HUES48 (cell line): ENCODE measurements around the gene PLIN4.

Source experiments
- H3K27ac ChIP-seq: one replicate; pipeline ENCODE4 v1.7.0; 2013; ENCODE audit warnings: low read depth, low read length, inconsistent platforms
- H3K27me3 ChIP-seq: 2 replicates; pipeline ENCODE4 v1.6.1; 2013; ENCODE audit warnings: mild to moderate bottlenecking, low read length; ENCODE audit not compliant: control insufficient read depth, insufficient read depth
- H3K36me3 ChIP-seq: 2 replicates; pipeline ENCODE4 v1.6.1; 2013; ENCODE audit warnings: low read length; ENCODE audit not compliant: control insufficient read depth, insufficient read depth
- H3K4me1 ChIP-seq: 2 replicates; pipeline ENCODE4 v1.6.1; 2013; ENCODE audit warnings: mild to moderate bottlenecking, low read length; ENCODE audit not compliant: control insufficient read depth, insufficient read depth
- H3K4me3 ChIP-seq: 2 replicates; pipeline ENCODE4 v1.5.1; 2013; ENCODE audit warnings: mild to moderate bottlenecking, low read depth, low read length
- H3K9ac ChIP-seq: 2 replicates; pipeline ENCODE4 v1.6.1; 2013; ENCODE audit warnings: mild to moderate bottlenecking, low read depth, low read length, moderate library complexity
- H3K9me3 ChIP-seq: 2 replicates; pipeline ENCODE4 v1.6.1; 2013; ENCODE audit warnings: low read length; ENCODE audit not compliant: control insufficient read depth, insufficient read depth

Gene PLIN4

GRCh38 chr19:4494691-4495064, 23.6 kb downstream of the PLIN4 start:
- peaks cover 79% of the 10 kb centered on the region for H3K36me3 ChIP-seq
- H3K27ac ChIP-seq = no peak overlapping the region
- H3K9me3 ChIP-seq = no peaks in the 10 kb centered on the region
- H3K4me3 ChIP-seq = no peak overlapping the region
- H3K27me3 ChIP-seq = no peaks in the 10 kb centered on the region
- H3K4me1 ChIP-seq = no peaks in the 10 kb centered on the region
- no peak overlapping the region for H3K9ac ChIP-seq

- Histone ChIP-seq H3K9ac (no peak overlapping the region), H3K36me3 (peaks cover 84% of the 10 kb centered on the region), H3K27me3 (no peaks in the 10 kb centered on the region), H3K4me3 (no peak overlapping the region), H3K27ac (no peak overlapping the region), H3K4me1 (no peaks in the 10 kb centered on the region), H3K9me3 (no peaks in the 10 kb centered on the region)
Measured at GRCh38 chr19:4493929-4494690, 24.2 kb downstream of the PLIN4 start.

GRCh38 chr19:4493104-4493928, 25.0 kb downstream of the PLIN4 start:
- peaks cover 85% of the 10 kb centered on the region for H3K36me3 ChIP-seq
- no peak overlapping the region for H3K27ac ChIP-seq
- H3K4me3 ChIP-seq = no peak overlapping the region
- H3K4me1 ChIP-seq = no peaks in the 10 kb centered on the region
- no peak overlapping the region for H3K9ac ChIP-seq
- no peaks in the 10 kb centered on the region for H3K27me3 ChIP-seq
- H3K9me3 ChIP-seq = no peaks in the 10 kb centered on the region

GRCh38 chr19:4492337-4493103, 25.8 kb downstream of the PLIN4 start:
- Histone ChIP-seq H3K4me1 (no peaks in the 10 kb centered on the region), H3K9me3 (no peaks in the 10 kb centered on the region), H3K27me3 (no peaks in the 10 kb centered on the region), H3K36me3 (peaks cover 81% of the 10 kb centered on the region), H3K4me3 (no peak overlapping the region), H3K9ac (no peak overlapping the region), H3K27ac (no peak overlapping the region)

- H3K9ac ChIP-seq = no peak overlapping the region
- no peak overlapping the region for H3K4me3 ChIP-seq
- no peaks in the 10 kb centered on the region for H3K27me3 ChIP-seq
- H3K4me1 ChIP-seq = no peaks in the 10 kb centered on the region
- no peaks in the 10 kb centered on the region for H3K9me3 ChIP-seq
- H3K36me3 ChIP-seq = peaks cover 81% of the 10 kb centered on the region
- H3K27ac ChIP-seq = no peak overlapping the region
Measured at GRCh38 chr19:4491446-4491845, 26.8 kb downstream of the PLIN4 start.

- Histone ChIP-seq H3K4me1 (no peaks in the 10 kb centered on the region), H3K27ac (no peak overlapping the region), H3K4me3 (no peak overlapping the region), H3K36me3 (peaks cover 67% of the 10 kb centered on the region), H3K9me3 (no peaks in the 10 kb centered on the region), H3K27me3 (no peaks in the 10 kb centered on the region), H3K9ac (no peak overlapping the region)
Measured at GRCh38 chr19:4488496-4488895, 29.8 kb downstream of the PLIN4 start.

- H3K36me3 ChIP-seq = peaks cover 67% of the 10 kb centered on the region
- no peaks in the 10 kb centered on the region for H3K9me3 ChIP-seq
- H3K27ac ChIP-seq = no peak overlapping the region
- H3K27me3 ChIP-seq = no peaks in the 10 kb centered on the region
- H3K4me1 ChIP-seq = no peaks in the 10 kb centered on the region
- H3K4me3 ChIP-seq = no peak overlapping the region
- no peak overlapping the region for H3K9ac ChIP-seq
Measured at GRCh38 chr19:4487572-4487971, 30.7 kb downstream of the PLIN4 start.

GRCh38 chr19:4483385-4483784, 34.9 kb downstream of the PLIN4 start:
- Histone ChIP-seq H3K4me1 (no peaks in the 10 kb centered on the region), H3K4me3 (no peak overlapping the region), H3K36me3 (peaks cover 38% of the 10 kb centered on the region), H3K9ac (no peak overlapping the region), H3K27ac (no peak overlapping the region), H3K9me3 (no peaks in the 10 kb centered on the region), H3K27me3 (no peaks in the 10 kb centered on the region)

GRCh38 chr19:4482721-4483364, 35.4 kb downstream of the PLIN4 start:
- Histone ChIP-seq H3K27ac (no peak overlapping the region), H3K27me3 (no peaks in the 10 kb centered on the region), H3K4me1 (no peaks in the 10 kb centered on the region), H3K36me3 (peaks cover 37% of the 10 kb centered on the region), H3K4me3 (no peak overlapping the region), H3K9me3 (no peaks in the 10 kb centered on the region), H3K9ac (no peak overlapping the region)

- Histone ChIP-seq H3K4me3 (no peak overlapping the region), H3K9ac (no peak overlapping the region), H3K4me1 (no peaks in the 10 kb centered on the region), H3K36me3 (peaks cover 32% of the 10 kb centered on the region), H3K27me3 (no peaks in the 10 kb centered on the region), H3K9me3 (no peaks in the 10 kb centered on the region), H3K27ac (no peak overlapping the region)
Measured at GRCh38 chr19:4477034-4477801, 41.1 kb downstream of the PLIN4 start.
